Spleen (tissue), 11 donors: ENCODE results near the gene SLC22A2. TPM values are rescaled to one million over a fixed set of nuclear protein-coding genes. Genes with fewer than 3 reads are reported as not detected.

Source experiments
- DNase-seq: peaks from one replicate; pipeline ENCODE4 v3.0.0-alpha.2; 2020
- H3K27ac ChIP-seq, 8 donors: fragments of 200-600 bp; sonication (generic) in 7 of 8; 1 replicate in 4 of 8; 2 replicates in 4 of 8; pipeline versions ENCODE4 v1.5.0 to v1.8.0; 2016 to 2021; ENCODE audit warnings: inconsistent platforms in 4 of 8, mild to moderate bottlenecking in 4 of 8, moderate library complexity in 1 of 8
- H3K27me3 ChIP-seq, 7 donors: fragments of 200-600 bp; sonication (generic) in 6 of 7; replicated peaks in 1 of 7; 1 replicate in 4 of 7; 2 replicates in 3 of 7; pipeline versions ENCODE4 v1.5.0 to v1.8.0; 2016 to 2021; ENCODE audit warnings: inconsistent platforms in 3 of 7, mild to moderate bottlenecking in 1 of 7
- H3K36me3 ChIP-seq, 6 donors: fragments of 200-600 bp; sonication (generic) in 5 of 6; 1 replicate in 4 of 6; 2 replicates in 2 of 6; pipeline versions ENCODE4 v1.5.0 to v1.8.0; 2016 to 2021; ENCODE audit warnings: inconsistent platforms in 2 of 6
- H3K4me1 ChIP-seq, 6 donors: fragments of 200-600 bp; sonication (generic) in 5 of 6; 1 replicate in 3 of 6; 2 replicates in 3 of 6; pipeline versions ENCODE4 v1.5.0 to v1.8.0; 2016 to 2021; ENCODE audit warnings: inconsistent platforms in 3 of 6
- H3K4me3 ChIP-seq, 8 donors: fragments of 200-600 bp; sonication (generic) in 7 of 8; 1 replicate in 4 of 8; 2 replicates in 4 of 8; pipeline versions ENCODE4 v1.5.0 to v1.8.0; 2016 to 2021; ENCODE audit warnings: inconsistent platforms in 4 of 8, mild to moderate bottlenecking in 4 of 8, moderate library complexity in 2 of 8
- H3K9me3 ChIP-seq, 8 donors: fragments of 200-600 bp; sonication (generic) in 7 of 8; 1 replicate in 4 of 8; 2 replicates in 4 of 8; pipeline versions ENCODE4 v1.5.0 to v1.8.0; 2016 to 2021; ENCODE audit warnings: inconsistent platforms in 4 of 8
- CTCF ChIP-seq, 11 experiments: fragments of 200-600 bp in 7 of 11; fragments of 450-650 bp in 4 of 11; sonication (generic) in 4 of 11; IDR thresholded peaks in 8 of 11; conservative IDR thresholded peaks in 3 of 11; 1 replicate in 7 of 11; 2 replicates in 4 of 11; pipeline versions ENCODE4 v1.4.0 to v1.8.0; 2016 to 2021; ENCODE audit warnings: antibody characterized with exemption in 11 of 11, inconsistent platforms in 4 of 11, mild to moderate bottlenecking in 1 of 11
- POLR2A ChIP-seq, 3 donors: fragments of 450-650 bp; IDR thresholded peaks; one replicate each; pipeline ENCODE4 v1.5.1; 2017; ENCODE audit warnings: antibody characterized with exemption in 3 of 3, mild to moderate bottlenecking in 1 of 3
- POLR2AphosphoS5 ChIP-seq, 3 donors: sonication (generic); formaldehyde crosslinking; IDR thresholded peaks; one replicate each; pipeline ENCODE4 v1.5.1; 2017; ENCODE audit warnings: antibody characterized with exemption in 3 of 3
- WGBS, 5 donors: extraction: QIAGEN DNeasy Blood & Tissue Kit in 3 of 5; methylation state at CpG; one replicate each; pipeline versions ENCODE4 v1.1.5 to v1.1.7; 2013 to 2018; 5-methylcytosine and 5-hydroxymethylcytosine counted together
- intact Hi-C: fragments of 100-400 bp; cut with DNase I; formaldehyde crosslinking; loops from one replicate; pipeline ENCODE4 v1.15.0; 2023; ENCODE audit warnings: low total_unique reads
- polyA plus RNA-seq, 3 donors: library from polyadenylated mRNA; stranded (reverse); fragments of 200-250 nt; gene quantifications; one replicate each; pipeline ENCODE4 v1.2.1, GENCODE V29; 2013
- total RNA-seq, 7 donors: library from RNA; depleted of rRNA in 3 of 7; stranded (reverse); fragments of >200 nt in 3 of 7; fragmentation: NEBNext Ultra II Directional in 4 of 7; extraction: Animal tissue kit (Norgen Biotek cat#: 25700) in 4 of 7; gene quantifications; one replicate each; pipeline versions ENCODE4 v1.1.0 to v1.2.1, GENCODE V29; 2016 to 2021
- donor health status: healthy with polysubstance abuse.
- donor health status: DM: no; HTN: no; CAD: no; lungs with moderate emphysema.
- donor health status: DM: no; HTN: no; CAD: no.
- donor health status: Bipolar disorder and iron deficiency.
- donor health status: healthy.
- donor health status: DM: no; HTN: no; CAD: no.
- donor health status: DM: yes; HTN: yes; CAD: no.

SLC22A2 gene
- total and polyA plus RNA-seq, 10 donors: not detected

- peaks cover 0 to 15% (median 0%) of the 10 kb centered on the region in 8 donors for H3K9me3 ChIP-seq
- no peak for DNase-seq
- no peak overlapping the region for H3K27ac ChIP-seq
- TF ChIP-seq POLR2AphosphoS5 (IDR thresholded peaks at IDR 0.05) (no peak), POLR2A (IDR thresholded peaks at IDR 0.05) (no peak), CTCF (IDR thresholded peaks at IDR 0.05 in 8 of 11, conservative IDR thresholded peaks at IDR 0.05 in 3 of 11) (no peak)
- intact Hi-C loops: no loop called here
- 69 to 85% (median 72%) methylated on average over 4 of the region's 4 CpGs for WGBS, 5 donors
- H3K4me1 ChIP-seq: no peaks in the 10 kb centered on the region
- H3K27me3 ChIP-seq: no peaks in the 10 kb centered on the region
- H3K4me3 ChIP-seq: no peak overlapping the region
- no peaks in the 10 kb centered on the region for H3K36me3 ChIP-seq
Observed at GRCh38 chr6:160227038-160227768, 31.4 kb downstream of the SLC22A2 start.

DNA sequence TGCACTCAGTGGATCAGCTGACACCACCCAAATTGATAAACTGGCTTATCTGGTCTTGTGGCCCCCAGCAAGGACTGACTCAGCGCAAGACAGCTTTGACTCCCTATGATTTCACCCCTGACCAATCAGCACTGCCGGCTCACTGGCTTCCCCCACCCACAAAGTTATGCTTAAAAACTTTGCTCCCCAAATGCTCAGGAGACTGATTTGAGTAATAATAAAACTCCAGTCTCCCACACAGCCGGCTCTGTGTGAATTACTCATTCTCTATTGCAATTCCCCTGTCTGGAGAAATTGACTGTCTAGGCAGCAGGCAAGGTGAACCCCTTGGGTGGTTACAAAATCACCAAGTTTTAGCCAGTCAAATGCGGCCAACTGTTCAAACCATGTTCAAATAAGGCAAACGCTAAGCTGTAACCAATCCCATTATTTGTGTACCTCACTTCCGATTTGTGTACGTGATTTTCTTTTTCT is 32.5 kb downstream of the SLC22A2 start:
- Histone ChIP-seq H3K4me1 (no peaks in the 10 kb centered on the region), H3K9me3 (peaks cover 0 to 15% (median 0%) of the 10 kb centered on the region in 8 donors)

DNA sequence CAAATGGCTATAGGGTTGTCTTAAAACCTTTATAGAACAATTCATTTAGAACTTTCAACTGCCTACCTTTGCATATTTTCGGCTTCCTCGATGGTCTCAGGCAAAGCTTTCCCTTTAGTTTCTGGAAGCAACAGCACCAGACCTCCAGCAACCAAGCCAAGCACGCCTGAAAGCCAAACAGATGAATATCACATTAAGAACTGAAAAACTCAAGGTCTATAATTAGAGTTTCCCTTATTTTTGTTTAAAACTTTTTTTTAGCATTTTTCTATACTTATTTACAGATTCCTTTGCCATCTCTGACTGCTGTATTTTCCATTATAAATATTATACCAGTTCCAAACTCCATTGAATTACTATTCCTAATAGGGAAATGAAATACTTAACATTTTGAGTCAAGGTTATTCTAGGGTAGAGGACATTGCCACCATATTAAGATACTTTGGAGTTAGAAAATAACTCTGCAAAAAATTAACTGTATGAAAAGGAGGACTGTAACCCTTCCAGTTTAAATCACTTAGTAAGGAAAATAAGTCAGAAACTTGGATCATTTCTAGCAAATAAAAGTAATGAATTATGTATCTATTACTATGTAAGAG is 33.9 kb downstream of the SLC22A2 start:
- intact Hi-C loops: no loop called here
- TF ChIP-seq POLR2AphosphoS5 (IDR thresholded peaks at IDR 0.05): no peak
- TF ChIP-seq POLR2A (IDR thresholded peaks at IDR 0.05): no peak
- no peak for TF ChIP-seq CTCF (IDR thresholded peaks at IDR 0.05 in 8 of 11, conservative IDR thresholded peaks at IDR 0.05 in 3 of 11)
- no peak overlapping the region for H3K4me3 ChIP-seq
- H3K27me3 ChIP-seq: no peaks in the 10 kb centered on the region
- peaks cover 0 to 6% (median 0%) of the 10 kb centered on the region in 8 donors for H3K9me3 ChIP-seq
- no peak for DNase-seq
- H3K27ac ChIP-seq: no peak overlapping the region
- WGBS, 5 donors: 82 to 92% (median 85%) methylated on average over 3 of the region's 3 CpGs
- H3K36me3 ChIP-seq: no peaks in the 10 kb centered on the region
- H3K4me1 ChIP-seq: no peaks in the 10 kb centered on the region

More for the DNA sequence above, 32.5 kb downstream of the SLC22A2 start:
- intact Hi-C loops: no loop called here
- Histone ChIP-seq H3K27me3 (no peaks in the 10 kb centered on the region), H3K36me3 (no peaks in the 10 kb centered on the region), H3K4me3 (no peak overlapping the region), H3K27ac (no peak overlapping the region)
- no peak for TF ChIP-seq POLR2A (IDR thresholded peaks at IDR 0.05)
- no peak for TF ChIP-seq CTCF (IDR thresholded peaks at IDR 0.05 in 8 of 11, conservative IDR thresholded peaks at IDR 0.05 in 3 of 11)
- TF ChIP-seq POLR2AphosphoS5 (IDR thresholded peaks at IDR 0.05): no peak
- 69 to 79% (median 71%) methylated on average over 7 of the region's 7 CpGs for WGBS, 5 donors
- DNase-seq: no peak

DNA sequence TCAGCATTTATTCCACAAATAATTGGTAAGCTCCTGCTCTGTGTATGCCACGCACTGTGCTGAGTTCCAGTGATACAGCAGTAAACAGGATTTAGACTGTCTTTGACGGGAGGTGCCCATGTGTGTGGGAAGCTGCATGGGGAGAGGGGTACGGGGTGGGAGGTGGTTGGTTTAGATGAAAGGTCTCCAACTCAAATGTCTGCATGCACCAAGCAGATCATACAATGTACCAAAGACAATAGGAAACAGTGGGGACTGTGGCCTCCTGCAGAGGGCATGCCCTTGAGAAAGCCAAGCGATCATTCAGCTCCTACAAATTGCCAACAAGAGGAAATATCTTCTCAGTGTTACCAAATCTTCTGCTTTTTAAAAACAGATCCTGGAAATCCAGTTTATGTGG is 36.1 kb downstream of the SLC22A2 start:
- H3K27me3 ChIP-seq: peaks cover 0 to 14% (median 0%) of the 10 kb centered on the region in 7 donors
- intact Hi-C loops: no loop called here
- H3K36me3 ChIP-seq: no peaks in the 10 kb centered on the region
- TF ChIP-seq CTCF (IDR thresholded peaks at IDR 0.05 in 8 of 11, conservative IDR thresholded peaks at IDR 0.05 in 3 of 11): no peak
- no peak for TF ChIP-seq POLR2A (IDR thresholded peaks at IDR 0.05)
- TF ChIP-seq POLR2AphosphoS5 (IDR thresholded peaks at IDR 0.05): no peak
- no peaks in the 10 kb centered on the region for H3K4me1 ChIP-seq
- DNase-seq: no peak
- 69 to 84% (median 80%) methylated on average over 4 of the region's 4 CpGs for WGBS, 5 donors
- H3K27ac ChIP-seq: no peak overlapping the region
- no peaks in the 10 kb centered on the region for H3K9me3 ChIP-seq
- H3K4me3 ChIP-seq: no peak overlapping the region
